Motor neuron (in vitro differentiated cells): ENCODE results near the gene PSMA6. TPM values are rescaled to one million over a fixed set of nuclear protein-coding genes. Genes with fewer than 3 reads are reported as not detected.
"Not testable (repeated sequence)": the region's sequence is repeated elsewhere in the genome, so short reads cannot be mapped to it uniquely, and the experiment has no call there.

Experiments
- ATAC-seq, 8 experiments: fragments of 200-7000 bp; cut with Tn5 transposase; replicated peaks in 6 of 8; 2 replicates each; pipeline ENCODE4 v1.8.0; 2021; ENCODE audit warnings: mild to moderate bottlenecking in 8 of 8, moderate library complexity in 8 of 8
- H3K27ac ChIP-seq, 2 donors: fragments of 250-450 bp; sonication (Bioruptor Pico); 2 replicates each; pipeline ENCODE4 v1.9.0; 2021; ENCODE audit warnings: antibody characterized with exemption in 2 of 2, mild to moderate bottlenecking in 2 of 2, moderate library complexity in 1 of 2
- H3K4me1 ChIP-seq, 2 donors: fragments of 250-450 bp; sonication (Bioruptor Pico); replicated peaks in 1 of 2; 2 replicates each; pipeline ENCODE4 v1.6.1; 2021; ENCODE audit warnings: antibody characterized with exemption in 2 of 2, mild to moderate bottlenecking in 2 of 2, moderate library complexity in 1 of 2
- H3K4me3 ChIP-seq, 5 donors: fragments of 250-450 bp; sonication (Bioruptor Pico); 2 replicates each; pipeline ENCODE4 v1.9.0; 2021; ENCODE audit warnings: antibody characterized with exemption in 5 of 5, mild to moderate bottlenecking in 5 of 5, moderate library complexity in 4 of 5
- WGBS, 10 experiments: fragments of 450-650 bp; shearing (Covaris generic); methylation state at CpG; one replicate each; pipeline ENCODE4 v1.0.0; 2022; 5-methylcytosine and 5-hydroxymethylcytosine counted together
- in situ Hi-C, 9 experiments: fragments of 400-800 bp; cut with MboI; loops; one replicate each; pipeline ENCODE4 v1.15.0; 2021; ENCODE audit warnings: low sequenced_read_pairs in 9 of 9, low pct_unique_long_range_greater_than_20kb in 2 of 9; ENCODE audit not compliant: unreplicated experiment in 9 of 9
- total RNA-seq, 8 experiments: library from RNA; unstranded; fragments of 300-600 nt; gene quantifications; 2 replicates each; pipeline versions ENCODE4 v1.2.3 to v1.2.4, GENCODE V29; 2022

Gene PSMA6
- total RNA-seq, 8 experiments from 2014 or later = 224 to 1,035 (median 262) TPM

GRCh38 chr14:35286707-35287106, 5.5 kb upstream of the PSMA6 start:
- Histone ChIP-seq H3K4me1 (peaks cover 0 to 3% of the 10 kb centered on the region in 2 donors), H3K4me3 (no peak overlapping the region), H3K27ac (no peak overlapping the region)
- in situ Hi-C loops = loop anchor here in 1 of 9 experiments (25.0 kb wide), 1 partner anchor 149 kb away; no protein-coding TSS in a partner anchor
- WGBS, 10 experiments = 20 to 100% (median 100%) methylated on average over 1 of the region's 1 CpG; no CpG with 5 or more reads in 6 of the 10 experiments
- no peak for ATAC-seq

GRCh38 chr14:35287431-35288013, 4.7 kb upstream of the PSMA6 start:
- Histone ChIP-seq H3K27ac (no peak overlapping the region), H3K4me3 (no peak overlapping the region), H3K4me1 (peaks cover 0 to 3% of the 10 kb centered on the region in 2 donors)
- WGBS, 10 experiments = 3 to 73% (median 58%) methylated on average over 1 to 8 of the region's 8 CpGs; no CpG with 5 or more reads in 2 of the 10 experiments
- in situ Hi-C loops = loop anchor here in 1 of 9 experiments (25.0 kb wide), 1 partner anchor 150 kb away; no protein-coding TSS in a partner anchor
- ATAC-seq = no peak

GRCh38 chr14:35289623-35290022, 2.6 kb upstream of the PSMA6 start:
- no peak for ATAC-seq
- WGBS, 10 experiments = 90 to 100% (median 100%) methylated on average over 1 to 3 of the region's 3 CpGs; no CpG with 5 or more reads in 1 of the 10 experiments
- in situ Hi-C loops = loop anchor here in 1 of 9 experiments (25.0 kb wide), 1 partner anchor 152 kb away; no protein-coding TSS in a partner anchor
- no peak overlapping the region for H3K27ac ChIP-seq
- H3K4me1 ChIP-seq = peaks cover 10 to 14% of the 10 kb centered on the region in 2 donors
- no peak overlapping the region for H3K4me3 ChIP-seq

- 0 to 36% (median 9%) methylated on average over 2 to 14 of the region's 14 CpGs for WGBS, 10 experiments
- Histone ChIP-seq H3K4me1 (peaks cover 14% of the 10 kb centered on the region in 2 donors), H3K27ac (peak overlapping the region; percentile 90 to 95), H3K4me3 (peak overlapping the region; percentile 60 to 85 (median 81))
- in situ Hi-C loops = loop anchor here in 1 of 9 experiments (25.0 kb wide), 1 partner anchor 156 kb away; no protein-coding TSS in a partner anchor
- no peak for ATAC-seq
Observed at GRCh38 chr14:35292770-35293561, 784 bp downstream of the PSMA6 start.

- H3K27ac ChIP-seq = no peak overlapping the region
- 67 to 100% (median 100%) methylated on average over 1 of the region's 1 CpG; no CpG with 5 or more reads in 3 of the 10 experiments for whole genome bisulfite sequencing, 10 experiments
- H3K4me1 ChIP-seq = peaks cover 14% of the 10 kb centered on the region in 2 donors
- in situ Hi-C loops = loop anchor here in 1 of 9 experiments (25.0 kb wide), 1 partner anchor 159 kb away; no protein-coding TSS in a partner anchor
- no peak overlapping the region for H3K4me3 ChIP-seq
- ATAC-seq = no peak
Observed at GRCh38 chr14:35295845-35296161, 3.6 kb downstream of the PSMA6 start.

- Histone ChIP-seq H3K27ac (no peak overlapping the region), H3K4me1 (peaks cover 11 to 14% of the 10 kb centered on the region in 2 donors), H3K4me3 (no peak overlapping the region)
- 0 to 90% (median 69%) methylated on average over 1 to 3 of the region's 3 CpGs; no CpG with 5 or more reads in 5 of the 10 experiments for WGBS, 10 experiments
- in situ Hi-C loops = loop anchor here in 1 of 9 experiments (25.0 kb wide), 1 partner anchor 159 kb away; no protein-coding TSS in a partner anchor
- peak in 3 of 8 experiments; percentile 36 to 69 (median 38) for ATAC-seq
Observed at GRCh38 chr14:35296545-35296944, 4.4 kb downstream of the PSMA6 start.

- in situ Hi-C loops = loop anchor here in 1 of 9 experiments (25.0 kb wide), 1 partner anchor 160 kb away; no protein-coding TSS in a partner anchor
- 80 to 100% (median 96%) methylated on average over 1 to 3 of the region's 3 CpGs; no CpG with 5 or more reads in 1 of the 10 experiments for WGBS, 10 experiments
- Histone ChIP-seq H3K4me1 (peaks cover 11 to 14% of the 10 kb centered on the region in 2 donors), H3K27ac (no peak overlapping the region), H3K4me3 (no peak overlapping the region)
- no peak for ATAC-seq
Observed at GRCh38 chr14:35297706-35298105, 5.5 kb downstream of the PSMA6 start.

GRCh38 chr14:35298351-35298750, 6.2 kb downstream of the PSMA6 start:
- 20 to 100% (median 91%) methylated on average over 1 to 4 of the region's 4 CpGs for WGBS, 10 experiments
- no peak for ATAC-seq
- H3K4me3 ChIP-seq = no peak overlapping the region
- no peak overlapping the region for H3K27ac ChIP-seq
- in situ Hi-C loops = loop anchor here in 1 of 9 experiments (25.0 kb wide), 1 partner anchor 161 kb away; no protein-coding TSS in a partner anchor
- peaks cover 11 to 14% of the 10 kb centered on the region in 2 donors for H3K4me1 ChIP-seq

- 0 to 100% (median 95%) methylated on average over 1 of the region's 1 CpG; no CpG with 5 or more reads in 2 of the 10 experiments for WGBS, 10 experiments
- in situ Hi-C loops = loop anchor here in 1 of 9 experiments (25.0 kb wide), 1 partner anchor 162 kb away; no protein-coding TSS in a partner anchor
- no peak for ATAC-seq
- Histone ChIP-seq H3K4me3 (no peak overlapping the region), H3K27ac (no peak overlapping the region), H3K4me1 (peaks cover 0 to 3% of the 10 kb centered on the region in 2 donors)
Observed at GRCh38 chr14:35299708-35300107, 7.5 kb downstream of the PSMA6 start.

- Histone ChIP-seq H3K4me3 (no peak overlapping the region), H3K4me1 (no peaks in the 10 kb centered on the region), H3K27ac (no peak overlapping the region)
- ATAC-seq = no peak
- in situ Hi-C loops = no loop called here
- 76 to 100% (median 98%) methylated on average over 1 to 3 of the region's 3 CpGs; no CpG with 5 or more reads in 2 of the 10 experiments for WGBS, 10 experiments
Observed at GRCh38 chr14:35300228-35300627, 8.0 kb downstream of the PSMA6 start.

- in situ Hi-C loops, ATAC-seq, H3K27ac ChIP-seq, H3K4me1 ChIP-seq, H3K4me3 ChIP-seq: not testable (repeated sequence)
- WGBS, 10 experiments = 50 to 100% (median 90%) methylated on average over 1 to 2 of the region's 4 CpGs; no CpG with 5 or more reads in 2 of the 10 experiments
Observed at GRCh38 chr14:35301334-35301733, 9.2 kb downstream of the PSMA6 start.

GRCh38 chr14:35301735-35302528, 9.8 kb downstream of the PSMA6 start:
- in situ Hi-C loops = no loop called here
- WGBS, 10 experiments = 75 to 100% (median 100%) methylated on average over 1 of the region's 1 CpG; no CpG with 5 or more reads in 2 of the 10 experiments
- no peak overlapping the region for H3K4me3 ChIP-seq
- no peaks in the 10 kb centered on the region for H3K4me1 ChIP-seq
- ATAC-seq = no peak
- no peak overlapping the region for H3K27ac ChIP-seq
